Measurements from ENCODE around the gene FAM174C.

FAM174C gene

DNA sequence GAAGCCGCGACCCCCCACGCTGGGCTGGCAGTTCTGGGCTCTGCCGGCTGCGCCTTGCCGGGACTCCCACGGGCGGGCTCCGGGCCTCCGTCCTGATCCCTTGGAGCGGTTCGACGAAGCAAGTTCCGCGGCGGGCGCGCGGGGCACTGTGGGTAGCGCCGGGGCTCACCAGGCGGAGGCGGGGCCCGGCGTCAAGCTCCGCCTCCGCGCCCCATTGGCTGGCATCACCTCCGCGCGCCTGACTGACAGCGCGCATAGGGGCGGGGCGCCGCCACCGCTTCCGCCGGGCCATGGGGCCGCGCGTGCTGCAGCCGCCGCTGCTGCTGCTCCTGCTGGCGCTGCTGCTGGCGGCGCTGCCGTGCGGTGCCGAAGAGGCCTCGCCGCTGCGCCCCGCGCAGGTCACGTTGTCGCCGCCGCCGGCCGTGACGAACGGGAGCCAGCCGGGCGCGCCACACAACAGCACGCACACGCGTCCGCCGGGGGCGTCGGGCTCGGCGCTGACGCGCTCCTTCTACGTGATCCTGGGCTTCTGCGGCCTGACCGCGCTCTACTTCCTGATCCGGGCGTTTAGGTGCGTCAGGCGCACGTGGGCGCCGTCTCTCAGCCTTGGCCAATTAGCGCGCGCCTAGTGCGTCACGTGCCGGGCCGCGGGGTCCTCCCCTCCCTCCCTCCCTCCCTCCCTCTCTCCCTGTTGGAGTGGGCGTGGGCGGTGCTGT, at the start of gene FAM174C:
TSS of gene FAM174C (plus strand) at position 271 of the 716 bp plus-strand sequence. CDS start at position 291, 20 bp downstream.
- peaks cover 61% of the 10 kb centered on the region for H3K4me1 Mint-ChIP-seq
- H3K27me3 Mint-ChIP-seq, result no peaks in the 10 kb centered on the region
- ATAC-seq, result peak; percentile 93
- H3K4me3 Mint-ChIP-seq, result peak within 1 kb of the TSS; percentile 81
- H3K36me3 Mint-ChIP-seq, result peaks cover 76% of the 10 kb centered on the region
- H3K9me3 Mint-ChIP-seq, result no peaks in the 10 kb centered on the region
- H3K27ac Mint-ChIP-seq, result peak within 1 kb of the TSS; percentile 87

DNA sequence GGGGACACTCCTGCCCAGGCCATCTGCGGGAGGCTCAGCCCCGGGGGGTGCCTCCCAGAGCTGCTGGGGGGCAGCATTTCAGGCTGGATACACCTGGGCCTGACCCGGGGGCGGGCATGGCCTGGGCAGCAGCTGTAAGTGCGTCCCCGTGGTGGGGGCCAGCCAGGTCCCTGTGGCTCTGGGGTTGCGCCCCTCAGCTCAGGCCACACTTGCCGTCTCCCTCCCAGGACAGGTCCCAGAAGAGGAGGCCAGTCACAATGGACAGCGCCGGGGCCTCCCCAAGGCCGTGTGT, 49.2 kb upstream of the FAM174C start:
- H3K4me3 Mint-ChIP-seq, result no peak overlapping the region
- no peak overlapping the region for H3K27ac Mint-ChIP-seq
- no peaks in the 10 kb centered on the region for H3K4me1 Mint-ChIP-seq
- no peaks in the 10 kb centered on the region for H3K27me3 Mint-ChIP-seq
- H3K9me3 Mint-ChIP-seq, result no peaks in the 10 kb centered on the region
- no peak for ATAC-seq
- H3K36me3 Mint-ChIP-seq, result peaks cover 5% of the 10 kb centered on the region

DNA sequence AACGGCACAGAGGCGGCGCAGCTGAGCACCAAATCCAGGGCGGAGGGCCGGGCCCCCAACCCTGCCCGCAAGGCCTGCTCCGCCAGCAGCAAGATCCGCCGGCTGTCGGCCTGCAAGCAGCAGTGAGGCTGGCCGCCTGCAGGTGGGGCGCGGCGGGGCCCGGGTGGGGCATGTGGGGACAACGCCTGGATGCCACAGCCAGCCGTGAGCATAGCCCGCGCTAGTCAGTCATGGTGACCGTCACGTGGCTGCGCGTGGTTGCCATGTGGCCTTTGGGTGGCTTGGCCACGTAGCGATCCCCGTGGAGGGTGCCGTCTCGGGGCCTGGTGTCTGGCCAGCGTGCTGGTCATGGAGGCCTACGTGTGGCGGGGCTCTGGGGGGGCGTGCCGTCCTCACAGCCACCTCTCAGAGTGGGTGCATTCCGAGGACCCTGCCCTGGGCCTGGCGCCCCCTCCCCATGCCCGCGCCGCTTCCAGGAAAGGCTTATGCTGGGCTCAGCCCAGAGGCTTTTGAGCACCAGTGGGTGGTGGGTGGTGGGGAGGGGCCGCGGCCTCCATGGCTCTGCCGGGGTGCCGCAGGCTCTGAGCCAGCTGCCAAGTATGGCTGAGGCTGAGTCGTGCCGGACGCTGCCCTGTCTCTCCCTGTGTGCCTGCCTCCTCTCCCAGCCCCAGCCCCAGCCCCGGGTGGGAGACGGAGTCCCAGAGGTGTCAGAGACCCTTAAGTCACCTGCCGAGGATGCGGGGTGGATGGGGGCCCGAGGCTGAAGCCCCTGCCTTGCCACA, 48.6 kb upstream of the FAM174C start:
- no peaks in the 10 kb centered on the region for H3K4me1 Mint-ChIP-seq
- H3K27ac Mint-ChIP-seq, result no peak overlapping the region
- H3K36me3 Mint-ChIP-seq, result peaks cover 5% of the 10 kb centered on the region
- no peaks in the 10 kb centered on the region for H3K27me3 Mint-ChIP-seq
- no peaks in the 10 kb centered on the region for H3K9me3 Mint-ChIP-seq
- no peak for ATAC-seq
- H3K4me3 Mint-ChIP-seq, result no peak overlapping the region

DNA sequence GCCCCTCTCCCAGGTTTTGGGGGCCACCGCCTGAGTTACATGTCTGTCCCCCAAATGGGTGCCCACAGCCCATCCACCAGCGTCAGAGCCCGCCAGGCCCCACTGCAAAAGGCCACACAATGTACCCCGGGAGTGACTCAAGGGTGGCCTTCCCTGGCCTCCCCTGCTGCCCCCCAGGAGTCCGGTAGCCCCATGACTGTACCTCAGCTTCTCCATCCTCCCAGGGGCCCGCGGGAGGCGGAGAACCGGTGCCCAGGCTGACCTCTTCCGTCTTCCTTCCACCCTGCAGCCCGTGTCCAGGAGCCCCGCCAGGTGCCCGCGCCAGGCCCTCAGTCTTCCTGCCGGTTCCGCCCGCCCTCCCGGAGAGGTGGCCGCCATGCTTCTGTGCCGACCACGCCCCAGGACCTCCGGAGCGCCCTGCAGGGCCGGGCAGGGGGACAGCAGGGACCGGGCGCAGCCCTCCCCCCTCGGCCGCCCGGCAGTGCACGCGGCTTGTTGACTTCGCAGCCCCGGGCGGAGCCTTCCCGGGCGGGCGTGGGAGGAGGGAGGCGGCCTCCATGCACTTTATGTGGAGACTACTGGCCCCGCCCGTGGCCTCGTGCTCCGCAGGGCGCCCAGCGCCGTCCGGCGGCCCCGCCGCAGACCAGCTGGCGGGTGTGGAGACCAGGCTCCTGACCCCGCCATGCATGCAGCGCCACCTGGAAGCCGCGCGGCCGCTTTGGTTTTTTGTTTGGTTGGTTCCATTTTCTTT, 47.9 kb upstream of the FAM174C start:
- no peaks in the 10 kb centered on the region for H3K4me1 Mint-ChIP-seq
- peaks cover 5% of the 10 kb centered on the region for H3K36me3 Mint-ChIP-seq
- no peaks in the 10 kb centered on the region for H3K27me3 Mint-ChIP-seq
- no peaks in the 10 kb centered on the region for H3K9me3 Mint-ChIP-seq
- no peak overlapping the region for H3K27ac Mint-ChIP-seq
- H3K4me3 Mint-ChIP-seq, result no peak overlapping the region
- ATAC-seq, result no peak

DNA sequence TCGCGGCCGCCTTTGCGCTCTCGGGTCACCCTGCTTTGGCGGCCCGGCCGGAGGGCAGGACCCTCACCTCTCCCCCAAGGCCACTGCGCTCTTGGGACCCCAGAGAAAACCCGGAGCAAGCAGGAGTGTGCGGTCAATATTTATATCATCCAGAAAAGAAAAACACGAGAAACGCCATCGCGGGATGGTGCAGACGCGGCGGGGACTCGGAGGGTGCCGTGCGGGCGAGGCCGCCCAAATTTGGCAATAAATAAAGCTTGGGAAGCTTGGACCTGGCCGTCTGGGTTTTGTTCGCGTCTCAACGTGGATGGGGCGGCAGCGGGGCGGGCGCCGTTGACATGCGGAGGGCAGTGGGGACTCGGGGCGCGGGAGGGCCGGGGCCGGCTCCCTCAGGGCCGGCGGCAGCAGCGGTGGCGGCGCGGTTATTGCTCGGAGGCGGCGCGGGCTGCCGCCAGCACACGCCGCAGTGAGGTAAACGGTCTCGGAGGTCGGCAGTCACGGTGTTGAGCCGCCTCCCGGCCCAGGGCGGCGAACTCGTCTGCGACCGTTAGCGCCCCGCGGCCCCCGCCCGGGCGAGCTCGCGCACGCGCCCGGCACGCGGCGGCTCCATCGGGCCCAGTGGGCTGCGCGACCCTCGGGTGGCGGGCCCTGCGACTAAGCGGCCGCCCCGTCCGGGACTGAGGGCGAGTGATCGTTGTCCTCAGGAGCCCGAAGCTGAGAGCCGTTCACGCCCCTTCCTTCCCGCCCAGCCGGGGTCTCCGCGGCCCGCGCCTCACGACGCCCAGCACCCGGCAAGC, 47.0 kb upstream of the FAM174C start:
- no peaks in the 10 kb centered on the region for H3K27me3 Mint-ChIP-seq
- peaks cover 5% of the 10 kb centered on the region for H3K36me3 Mint-ChIP-seq
- no peaks in the 10 kb centered on the region for H3K4me1 Mint-ChIP-seq
- ATAC-seq, result peak; percentile 1
- H3K4me3 Mint-ChIP-seq, result no peak overlapping the region
- no peak overlapping the region for H3K27ac Mint-ChIP-seq
- H3K9me3 Mint-ChIP-seq, result no peaks in the 10 kb centered on the region

DNA sequence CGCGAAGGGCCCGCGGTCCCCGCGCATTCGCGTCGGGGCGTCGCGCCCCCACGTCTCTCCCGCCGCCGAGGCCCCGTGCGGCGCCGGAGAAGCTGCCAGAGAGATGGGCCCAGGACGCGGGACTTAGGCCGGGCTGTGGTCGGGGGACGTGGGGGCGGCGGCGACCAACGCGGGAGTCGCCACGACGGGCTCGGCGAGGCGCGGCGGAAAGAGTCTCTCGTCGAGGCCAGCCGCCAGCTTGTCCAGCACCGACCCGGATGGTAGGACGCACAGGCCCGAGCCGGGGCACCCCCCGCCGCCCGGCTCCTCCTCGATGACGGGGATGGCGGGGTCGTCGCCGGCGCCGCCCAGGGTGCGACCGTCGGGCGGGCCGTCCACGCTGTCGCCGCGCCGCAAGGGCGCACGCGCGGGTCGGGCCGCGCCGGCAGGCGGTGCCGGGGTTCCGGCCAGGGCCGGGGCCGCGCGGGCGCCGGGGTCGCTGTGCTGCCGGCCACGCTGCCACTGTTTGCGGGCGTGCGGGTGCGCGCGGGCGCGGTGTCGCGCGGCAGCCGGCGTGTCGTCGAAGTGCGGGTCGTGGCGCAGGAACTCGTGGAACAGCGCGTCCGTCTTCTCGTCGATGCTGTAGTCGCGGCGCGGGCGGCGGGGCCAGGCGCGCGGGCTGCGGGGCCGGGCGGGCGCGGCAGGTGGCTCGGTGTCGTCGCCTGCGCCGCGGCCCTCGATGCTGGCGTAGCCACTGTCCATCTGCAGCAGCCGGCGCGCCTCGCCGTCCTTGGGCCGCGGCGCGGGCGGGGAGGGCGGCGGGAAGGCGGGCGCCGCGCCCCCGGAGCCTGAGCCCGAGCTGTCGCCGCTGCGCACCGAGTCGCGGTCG, 46.0 kb upstream of the FAM174C start:
- ATAC-seq, result peak; percentile 52
- no peaks in the 10 kb centered on the region for H3K4me1 Mint-ChIP-seq
- peaks cover 5% of the 10 kb centered on the region for H3K36me3 Mint-ChIP-seq
- no peaks in the 10 kb centered on the region for H3K9me3 Mint-ChIP-seq
- no peak overlapping the region for H3K4me3 Mint-ChIP-seq
- H3K27ac Mint-ChIP-seq, result no peak overlapping the region
- no peaks in the 10 kb centered on the region for H3K27me3 Mint-ChIP-seq

DNA sequence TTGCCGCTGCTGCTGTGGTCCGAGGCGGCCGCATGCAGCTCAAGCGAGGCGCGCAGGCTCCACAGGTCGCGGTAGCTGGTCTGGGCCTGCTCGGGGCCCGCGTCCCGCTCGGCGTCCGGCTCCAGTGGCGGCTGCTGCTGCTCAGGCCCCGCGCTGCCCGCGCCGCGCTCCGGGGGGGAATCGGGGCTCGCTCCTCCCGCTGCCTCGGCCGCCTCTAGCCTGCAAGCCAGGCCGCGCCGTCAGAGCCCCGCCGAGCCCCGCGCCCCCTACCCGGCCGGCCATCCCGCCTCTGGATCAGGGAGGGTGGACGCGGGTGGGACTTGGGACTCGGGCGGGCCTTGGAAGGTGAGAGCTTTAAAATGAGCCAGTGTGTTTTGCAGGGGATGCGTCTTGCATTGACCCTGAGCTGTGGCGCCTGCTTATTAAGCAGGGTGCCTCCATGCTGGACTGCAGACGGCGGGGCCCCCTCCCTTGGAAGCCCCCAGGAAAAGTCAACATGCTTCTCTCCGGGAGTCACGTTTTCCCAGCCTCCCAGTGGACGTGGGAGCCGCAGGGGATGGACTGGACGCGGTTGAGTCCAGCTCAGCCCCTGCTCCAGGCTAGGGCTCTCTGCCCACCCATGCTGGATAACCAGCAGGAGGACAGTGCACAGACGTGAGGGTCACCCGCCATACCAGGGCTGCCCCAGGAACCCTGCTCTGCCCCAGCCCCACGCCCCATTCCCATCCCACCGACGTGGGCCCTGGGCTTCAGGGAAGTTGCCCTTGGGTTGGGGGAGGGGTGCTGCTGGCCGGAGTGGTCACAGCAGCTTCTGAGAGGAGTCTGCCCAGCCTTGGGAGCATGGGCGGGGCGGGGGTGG, 45.2 kb upstream of the FAM174C start:
- no peak overlapping the region for H3K4me3 Mint-ChIP-seq
- peaks cover 5% of the 10 kb centered on the region for H3K36me3 Mint-ChIP-seq
- no peak overlapping the region for H3K27ac Mint-ChIP-seq
- no peaks in the 10 kb centered on the region for H3K27me3 Mint-ChIP-seq
- no peak for ATAC-seq
- no peaks in the 10 kb centered on the region for H3K9me3 Mint-ChIP-seq
- no peaks in the 10 kb centered on the region for H3K4me1 Mint-ChIP-seq

DNA sequence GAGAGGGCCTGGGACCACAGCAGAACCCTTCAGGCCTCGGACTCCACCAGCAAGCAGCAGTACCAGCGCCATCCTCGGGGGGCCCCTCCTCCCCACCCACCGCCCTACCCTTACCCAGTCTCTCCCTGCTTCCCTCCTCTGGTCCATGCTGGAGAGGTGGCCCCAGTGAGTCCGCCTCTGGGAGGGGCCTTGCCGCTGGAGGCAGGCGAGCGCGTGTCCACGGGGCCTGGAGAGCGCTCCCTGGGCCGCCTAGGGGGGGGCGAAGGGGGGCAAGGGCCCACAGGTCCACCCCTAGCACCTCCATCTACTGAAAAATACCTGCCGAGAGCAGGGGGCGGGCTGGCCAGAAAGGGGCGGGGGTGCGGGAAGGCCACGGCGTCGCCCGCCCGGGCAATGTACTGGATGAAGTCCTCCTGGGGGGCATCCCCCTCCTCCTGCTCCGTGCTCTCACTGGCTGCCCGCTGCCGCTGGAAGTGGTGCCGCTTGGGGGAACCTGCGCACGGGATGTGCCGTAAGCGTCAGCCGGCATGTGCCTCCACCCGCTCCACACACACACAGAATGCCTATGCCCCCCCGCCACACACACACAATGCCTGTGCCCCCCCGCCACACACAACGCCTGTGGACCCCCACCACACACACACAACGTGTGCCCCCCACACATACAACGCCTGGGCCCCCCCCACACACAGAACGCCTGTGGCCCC, 44.4 kb upstream of the FAM174C start:
- Mint-ChIP-seq H3K4me1 (no peaks in the 10 kb centered on the region), H3K27me3 (no peaks in the 10 kb centered on the region)
- ATAC-seq, result no peak

DNA sequence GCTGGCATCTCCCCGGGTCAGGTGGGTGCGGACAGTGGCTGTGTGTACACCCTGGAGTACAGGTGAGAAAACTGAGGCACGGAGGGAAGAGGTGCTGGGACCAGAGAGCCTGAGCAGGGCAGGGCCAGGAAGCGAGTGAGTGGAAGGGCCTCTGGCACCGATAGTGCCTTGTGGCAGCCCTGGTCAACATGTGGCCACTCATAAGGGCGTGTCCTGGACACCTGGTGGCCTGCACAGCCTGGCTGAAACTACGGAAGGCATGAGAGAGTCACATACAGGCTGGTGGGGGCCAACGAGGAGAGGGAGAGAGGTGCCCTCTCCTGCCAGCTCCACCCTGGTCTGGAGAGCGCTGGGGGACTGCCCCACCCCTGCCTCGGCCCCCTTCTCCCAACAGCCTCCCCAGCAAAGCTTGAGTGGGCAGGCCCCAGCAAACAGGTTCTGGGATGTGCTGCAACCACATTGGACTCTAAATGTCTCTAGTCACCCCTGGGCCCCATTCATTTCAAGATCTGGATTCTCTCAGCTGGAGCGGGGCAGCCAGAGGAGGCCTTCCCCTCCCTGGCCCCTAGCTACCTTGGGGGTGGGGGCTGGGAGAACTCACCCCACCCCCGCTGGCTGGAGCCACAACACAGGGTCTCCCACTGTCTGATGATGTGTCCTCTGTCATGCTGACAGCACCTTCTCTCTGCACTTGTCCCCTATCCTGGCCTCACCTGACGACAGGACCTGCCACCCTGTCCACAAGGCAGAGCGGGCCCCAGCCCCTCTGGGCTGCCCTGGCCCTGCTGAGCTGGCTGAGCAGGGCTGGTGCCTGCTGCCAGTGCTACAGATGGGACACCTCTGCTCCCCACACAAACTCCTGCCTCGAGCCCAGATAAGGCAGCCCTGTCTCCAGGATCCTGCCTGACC, 43.3 kb upstream of the FAM174C start:
- Mint-ChIP-seq H3K4me1 (no peaks in the 10 kb centered on the region), H3K4me3 (no peak overlapping the region), H3K9me3 (no peaks in the 10 kb centered on the region), H3K27ac (no peak overlapping the region), H3K27me3 (peaks cover 9% of the 10 kb centered on the region), H3K36me3 (peaks cover 5% of the 10 kb centered on the region)
- ATAC-seq, result no peak

More for the DNA sequence above, 44.4 kb upstream of the FAM174C start:
- H3K9me3 Mint-ChIP-seq, result no peaks in the 10 kb centered on the region
- peaks cover 5% of the 10 kb centered on the region for H3K36me3 Mint-ChIP-seq
- H3K4me3 Mint-ChIP-seq, result no peak overlapping the region
- no peak overlapping the region for H3K27ac Mint-ChIP-seq

DNA sequence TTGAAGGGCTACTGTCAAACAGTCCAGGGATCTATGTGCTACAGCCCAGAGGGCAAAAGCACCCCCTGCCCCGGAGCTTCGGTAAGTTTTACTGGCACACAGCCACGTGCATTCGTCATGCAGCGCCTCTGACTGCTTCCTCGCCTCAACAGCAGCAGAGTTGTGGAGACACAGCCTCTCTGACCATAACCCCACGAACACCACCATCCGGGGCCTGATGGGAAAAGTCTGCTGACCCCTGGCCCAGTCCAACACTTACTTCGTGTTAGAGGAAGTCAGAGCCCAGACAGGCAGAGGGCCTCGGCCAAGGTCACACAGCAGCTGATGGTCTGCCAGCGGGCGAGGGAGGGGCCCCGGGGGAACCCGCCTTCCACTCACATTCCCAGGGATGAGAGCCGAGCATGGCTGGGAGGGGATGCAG, 42.7 kb upstream of the FAM174C start:
- Mint-ChIP-seq H3K27me3 (peaks cover 9% of the 10 kb centered on the region), H3K4me3 (no peak overlapping the region), H3K27ac (no peak overlapping the region), H3K36me3 (peaks cover 5% of the 10 kb centered on the region), H3K9me3 (no peaks in the 10 kb centered on the region), H3K4me1 (no peaks in the 10 kb centered on the region)
- ATAC-seq, result no peak

DNA sequence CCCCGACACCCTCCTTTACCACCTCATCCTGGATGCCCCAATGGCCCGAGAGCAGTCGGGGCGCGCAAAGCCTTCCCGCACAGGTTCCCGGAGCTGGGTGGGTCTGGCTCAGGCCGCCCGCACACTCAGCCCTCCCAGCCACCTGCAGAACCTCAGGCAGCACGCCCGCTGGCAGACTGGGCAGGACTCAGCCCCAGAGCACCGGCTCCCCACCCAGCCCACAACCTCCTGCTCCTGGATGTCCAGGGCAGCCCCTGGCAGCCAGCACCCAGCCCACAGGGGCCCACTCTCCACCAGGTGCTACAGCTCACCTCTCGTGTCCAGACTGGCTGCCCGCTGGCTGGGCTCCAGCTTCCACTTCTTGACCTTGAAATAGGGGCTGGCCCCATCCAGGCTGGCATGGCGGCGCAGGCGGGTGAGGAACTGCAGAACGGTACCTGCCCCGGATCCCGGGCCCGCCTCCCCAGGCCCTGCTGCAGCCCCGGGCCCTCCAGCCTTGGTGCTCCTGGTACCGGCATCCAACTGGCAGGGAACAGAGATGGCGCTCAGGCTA, 42.1 kb upstream of the FAM174C start:
- peaks cover 1% of the 10 kb centered on the region for H3K36me3 Mint-ChIP-seq
- no peak for ATAC-seq
- H3K27ac Mint-ChIP-seq, result no peak overlapping the region

More for the DNA sequence above, 42.1 kb upstream of the FAM174C start:
- Mint-ChIP-seq H3K4me1 (peaks cover 2% of the 10 kb centered on the region), H3K9me3 (no peaks in the 10 kb centered on the region), H3K4me3 (no peak overlapping the region), H3K27me3 (peaks cover 12% of the 10 kb centered on the region)

Data from stimulated activated memory B cell treated with anti-CD40 and anti-IgM and Interleukin-4, amounts not matched to agents 10 μg/mL and 1 μg/mL and 100 μg/mL, for 72 hours (primary cell).